KMS-11 (cell line): ENCODE measurements around the gene AFF3.
"Not testable (repeated sequence)": the region's sequence is repeated elsewhere in the genome, so short reads cannot be mapped to it uniquely, and the experiment has no call there.

Experiments
- H2AFZ ChIP-seq: fragments of 200-600 bp; sonication (generic); 2 replicates; pipeline ENCODE4 v1.6.1; 2016; ENCODE audit warnings: antibody characterized with exemption, mixed run types, low read depth
- H3K27ac ChIP-seq: fragments of 200-600 bp; sonication (generic); 2 replicates; pipeline ENCODE4 v1.6.1; 2016; ENCODE audit warnings: mild to moderate bottlenecking, mixed run types
- H3K27me3 ChIP-seq: fragments of 200-600 bp; sonication (generic); 2 replicates; pipeline ENCODE4 v1.6.1; 2017; ENCODE audit warnings: mild to moderate bottlenecking, low read depth, mixed run types, moderate library complexity; ENCODE audit not compliant: insufficient read depth
- H3K36me3 ChIP-seq: fragments of 200-600 bp; sonication (generic); 2 replicates; pipeline ENCODE4 v1.6.1; 2017; ENCODE audit warnings: mild to moderate bottlenecking, mixed run types; ENCODE audit not compliant: insufficient read depth
- H3K4me1 ChIP-seq: fragments of 200-600 bp; sonication (generic); 2 replicates; pipeline ENCODE4 v1.6.1; 2016; ENCODE audit warnings: mild to moderate bottlenecking, low read depth, mixed run types; ENCODE audit not compliant: poor library complexity, severe bottlenecking
- H3K4me2 ChIP-seq: fragments of 200-600 bp; sonication (generic); 2 replicates; pipeline ENCODE4 v1.7.0; 2016; ENCODE audit warnings: mild to moderate bottlenecking, mixed run types
- H3K4me3 ChIP-seq: fragments of 200-600 bp; sonication (generic); IDR thresholded peaks from 2 replicates; pipeline ENCODE4 v1.6.1; 2017; ENCODE audit warnings: low read depth, low read length, mixed read lengths; ENCODE audit not compliant: insufficient read depth
- H3K79me2 ChIP-seq: fragments of 200-600 bp; sonication (generic); 2 replicates; pipeline ENCODE4 v1.6.1; 2016; ENCODE audit warnings: low read depth, mixed run types; ENCODE audit not compliant: insufficient read depth
- H3K9ac ChIP-seq: fragments of 200-600 bp; sonication (generic); 2 replicates; pipeline ENCODE4 v1.6.1; 2016; ENCODE audit warnings: mild to moderate bottlenecking, mixed run types
- H4K20me1 ChIP-seq: fragments of 200-600 bp; sonication (generic); 2 replicates; pipeline ENCODE4 v1.6.1; 2016; ENCODE audit warnings: mild to moderate bottlenecking, mixed run types; ENCODE audit not compliant: insufficient read depth

The AFF3 gene

GRCh38 chr2:100102466-100103180, 39.8 kb downstream of the AFF3 start:
- H3K4me3 ChIP-seq, H3K36me3 ChIP-seq, H3K4me1 ChIP-seq, H3K9ac ChIP-seq, H3K27me3 ChIP-seq, H3K79me2 ChIP-seq, H2AFZ ChIP-seq, H3K27ac ChIP-seq, H3K4me2 ChIP-seq, H4K20me1 ChIP-seq: not testable (repeated sequence)

GRCh38 chr2:100098855-100099254, 43.5 kb downstream of the AFF3 start:
- H3K36me3 ChIP-seq, H3K4me2 ChIP-seq, H3K4me1 ChIP-seq, H2AFZ ChIP-seq, H3K27me3 ChIP-seq, H4K20me1 ChIP-seq, H3K9ac ChIP-seq, H3K4me3 ChIP-seq, H3K79me2 ChIP-seq, H3K27ac ChIP-seq: not testable (repeated sequence)

- not testable (repeated sequence) for H3K27me3 ChIP-seq, H3K4me3 ChIP-seq, H4K20me1 ChIP-seq, H2AFZ ChIP-seq, H3K79me2 ChIP-seq, H3K4me1 ChIP-seq, H3K36me3 ChIP-seq, H3K9ac ChIP-seq, H3K27ac ChIP-seq, H3K4me2 ChIP-seq
Observed at GRCh38 chr2:100097611-100098294, 44.6 kb downstream of the AFF3 start.

- H3K4me2 ChIP-seq, H3K4me1 ChIP-seq, H3K4me3 ChIP-seq, H3K9ac ChIP-seq, H2AFZ ChIP-seq, H4K20me1 ChIP-seq, H3K27ac ChIP-seq, H3K79me2 ChIP-seq, H3K36me3 ChIP-seq, H3K27me3 ChIP-seq: not testable (repeated sequence)
Observed at GRCh38 chr2:100095845-100096244, 46.5 kb downstream of the AFF3 start.

- not testable (repeated sequence) for H3K36me3 ChIP-seq, H3K4me3 ChIP-seq, H3K27ac ChIP-seq, H3K9ac ChIP-seq, H3K79me2 ChIP-seq, H4K20me1 ChIP-seq, H3K27me3 ChIP-seq, H2AFZ ChIP-seq, H3K4me1 ChIP-seq, H3K4me2 ChIP-seq
Observed at GRCh38 chr2:100091807-100092206, 50.6 kb downstream of the AFF3 start.

GRCh38 chr2:100085744-100086143, 56.6 kb downstream of the AFF3 start:
- H3K36me3 ChIP-seq, H2AFZ ChIP-seq, H3K4me1 ChIP-seq, H3K4me3 ChIP-seq, H4K20me1 ChIP-seq, H3K79me2 ChIP-seq, H3K27ac ChIP-seq, H3K9ac ChIP-seq, H3K27me3 ChIP-seq, H3K4me2 ChIP-seq: not testable (repeated sequence)

- H3K27me3 ChIP-seq, H3K4me1 ChIP-seq, H3K9ac ChIP-seq, H3K4me3 ChIP-seq, H3K36me3 ChIP-seq, H2AFZ ChIP-seq, H4K20me1 ChIP-seq, H3K27ac ChIP-seq, H3K79me2 ChIP-seq, H3K4me2 ChIP-seq: not testable (repeated sequence)
Observed at GRCh38 chr2:100083421-100084216, 58.8 kb downstream of the AFF3 start.

- not testable (repeated sequence) for H2AFZ ChIP-seq, H3K27ac ChIP-seq, H3K36me3 ChIP-seq
Observed at GRCh38 chr2:100082302-100082978, 60.0 kb downstream of the AFF3 start.

More at GRCh38 chr2:100082302-100082978, 60.0 kb downstream of the AFF3 start:
- not testable (repeated sequence) for H3K4me2 ChIP-seq, H4K20me1 ChIP-seq, H3K9ac ChIP-seq, H3K4me3 ChIP-seq, H3K79me2 ChIP-seq, H3K27me3 ChIP-seq, H3K4me1 ChIP-seq
